ENCODE measurements around the gene GAS1. TPM values are rescaled to one million over a fixed set of nuclear protein-coding genes. Genes with fewer than 3 reads are reported as not detected.

The GAS1 gene
- total RNA-seq, 1 experiment from 2014 or later = not detected

GRCh38 chr9:86944796-86945727 is 2.2 kb downstream of the GAS1 start:
- ChIA-PET POLR2A (ENCODE audit: unreplicated experiment) (no interaction called here), CTCF (no interaction called here)
- ATAC-seq = no peak

GRCh38 chr9:86943201-86944113 is 3.8 kb downstream of the GAS1 start:
- intact Hi-C loops (cut with micrococcal nuclease) = no loop called here
- peaks cover 62% of the 10 kb centered on the region for H3K27me3 ChIP-seq (ENCODE audit: low read length)
- no peak overlapping the region for H3K4me2 ChIP-seq (ENCODE audit: low read length)
- H3K9ac ChIP-seq (ENCODE audit: low read length) = no peak overlapping the region
- CTCF ChIA-PET = no interaction called here
- no peak overlapping the region for H3K4me3 ChIP-seq (ENCODE audit: low read length)
- POLR2A ChIA-PET (ENCODE audit: unreplicated experiment) = no interaction called here
- H3K9me2 ChIP-seq (replicated peaks; ENCODE audit: low read length) = no peaks in the 10 kb centered on the region
- no peak overlapping the region for H2AFZ ChIP-seq (ENCODE audit: low read length)
- no peaks in the 10 kb centered on the region for H4K20me1 ChIP-seq (ENCODE audit: low read length)
- no peaks in the 10 kb centered on the region for H3K79me2 ChIP-seq (ENCODE audit: low read length)
- DNase-seq (no peak), ATAC-seq (no peak)
- H3K9me3 ChIP-seq (ENCODE audit: low read length) = no peaks in the 10 kb centered on the region
- no peaks in the 10 kb centered on the region; the same call in 1 of the 2 replicates for H3K4me1 ChIP-seq (ENCODE audit: insufficient read depth, low read length)
- H3F3A ChIP-seq (ENCODE audit: low read length, unreplicated experiment) = no peaks in the 10 kb centered on the region
- no peak for TF ChIP-seq EZH2 (IDR thresholded peaks at IDR 0.05; ENCODE audit: low read length, unreplicated experiment)
- no peak for TF ChIP-seq CTCF (conservative IDR thresholded peaks at IDR 0.05; ENCODE audit: low read depth, low read length)
- TF ChIP-seq EZH2phosphoT487 (IDR thresholded peaks at IDR 0.05; ENCODE audit: borderline replicate concordance, low read length) = no peak
- no TSS peak for BruUV-seq (replicated peaks)
- H3K36me3 ChIP-seq (ENCODE audit: low read depth, low read length) = no peaks in the 10 kb centered on the region
- no peak overlapping the region for H3K27ac ChIP-seq (ENCODE audit: low read length)

More at GRCh38 chr9:86944796-86945727, 2.2 kb downstream of the GAS1 start:
- Histone ChIP-seq H3K4me3 (ENCODE audit: low read length) (no peak overlapping the region), H3K27me3 (ENCODE audit: low read length) (peaks cover 57% of the 10 kb centered on the region), H3K9me2 (replicated peaks; ENCODE audit: low read length) (no peaks in the 10 kb centered on the region), H4K20me1 (ENCODE audit: low read length) (no peaks in the 10 kb centered on the region), H3K27ac (ENCODE audit: low read length) (no peak overlapping the region), H3K4me2 (ENCODE audit: low read length) (no peak overlapping the region), H3K79me2 (ENCODE audit: low read length) (no peaks in the 10 kb centered on the region), H3K36me3 (ENCODE audit: low read depth, low read length) (no peaks in the 10 kb centered on the region), H3K4me1 (ENCODE audit: insufficient read depth, low read length) (peaks cover 3% of the 10 kb centered on the region; the same call in 1 of the 2 replicates), H2AFZ (ENCODE audit: low read length) (no peak overlapping the region), H3F3A (ENCODE audit: low read length, unreplicated experiment) (no peaks in the 10 kb centered on the region), H3K9me3 (ENCODE audit: low read length) (no peaks in the 10 kb centered on the region), H3K9ac (ENCODE audit: low read length) (no peak overlapping the region)
- TF ChIP-seq EZH2 (IDR thresholded peaks at IDR 0.05; ENCODE audit: low read length, unreplicated experiment) (no peak), CTCF (conservative IDR thresholded peaks at IDR 0.05; ENCODE audit: low read depth, low read length) (no peak), EZH2phosphoT487 (IDR thresholded peaks at IDR 0.05; ENCODE audit: borderline replicate concordance, low read length) (no peak)
- intact Hi-C loops (cut with micrococcal nuclease) = loop anchor here (5.0 kb wide), 1 partner anchor 377 kb away; no protein-coding TSS in a partner anchor
- no TSS peak for BruUV-seq (replicated peaks)
- no peak for DNase-seq

All from PC-3 (cell line).